ENCODE results near the gene HABP2. TPM values are rescaled to one million over a fixed set of nuclear protein-coding genes. Genes with fewer than 3 reads are reported as not detected.

The HABP2 gene
- total and polyA plus RNA-seq, 11 donors, result 0.23 to 0.30 TPM; not detected in 9

DNA sequence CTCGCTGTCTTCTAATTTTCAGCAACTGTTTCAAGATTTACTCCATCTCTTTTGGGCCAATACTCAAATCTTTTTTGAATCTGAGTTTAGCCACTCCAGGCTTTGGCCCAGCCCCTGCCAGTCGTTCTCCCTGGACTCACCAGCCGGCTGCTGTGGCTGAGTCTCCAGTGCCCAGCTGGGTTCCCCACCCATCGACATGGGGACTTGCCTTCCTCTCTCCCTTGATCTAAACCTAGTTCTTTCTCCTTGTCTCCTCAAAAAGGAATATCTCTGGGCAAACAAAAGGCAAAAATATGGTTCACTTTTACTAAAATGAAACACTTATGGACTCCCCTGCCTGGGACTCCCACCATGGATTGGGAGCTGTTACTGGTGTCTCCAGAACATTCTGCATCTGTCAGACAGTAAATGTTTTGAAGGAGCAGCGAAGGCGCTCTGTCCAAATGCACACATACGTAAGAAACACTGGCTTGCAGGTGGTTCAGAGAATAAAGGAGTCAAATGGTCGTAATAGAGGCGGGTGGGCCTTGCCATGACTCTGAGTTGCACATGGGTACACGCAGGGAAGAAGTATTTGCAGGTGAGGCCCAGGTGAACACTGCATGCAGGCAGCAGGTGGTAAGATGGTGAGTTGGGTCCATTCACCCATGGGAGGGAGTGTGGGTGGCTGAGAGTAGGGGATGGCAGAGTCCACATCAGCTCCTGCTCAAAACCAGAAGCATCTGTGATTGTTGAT is 35.5 kb upstream of the HABP2 start:
- intact Hi-C loops (cut with DNase I), result loop anchor here in 1 of 10 donors (10.0 kb wide), 1 partner anchor 63 kb away; no protein-coding TSS in a partner anchor
- WGBS, 4 donors, result 80 to 94% (median 83%) methylated on average over 9 to 10 of the region's 10 CpGs
- Histone ChIP-seq H3K36me3 (no peaks in the 10 kb centered on the region), H3K4me3 (no peak overlapping the region), H3K27me3 (no peaks in the 10 kb centered on the region), H3K4me1 (peaks cover 0 to 7% (median 0%) of the 10 kb centered on the region in 12 donors), H3K9me3 (peaks cover 0 to 2% (median 0%) of the 10 kb centered on the region in 12 donors), H3K27ac (no peak overlapping the region)
- TF ChIP-seq POLR2A (IDR thresholded peaks at IDR 0.05), result no peak
- no peak for ATAC-seq
- DNase-seq, result no peak

DNA sequence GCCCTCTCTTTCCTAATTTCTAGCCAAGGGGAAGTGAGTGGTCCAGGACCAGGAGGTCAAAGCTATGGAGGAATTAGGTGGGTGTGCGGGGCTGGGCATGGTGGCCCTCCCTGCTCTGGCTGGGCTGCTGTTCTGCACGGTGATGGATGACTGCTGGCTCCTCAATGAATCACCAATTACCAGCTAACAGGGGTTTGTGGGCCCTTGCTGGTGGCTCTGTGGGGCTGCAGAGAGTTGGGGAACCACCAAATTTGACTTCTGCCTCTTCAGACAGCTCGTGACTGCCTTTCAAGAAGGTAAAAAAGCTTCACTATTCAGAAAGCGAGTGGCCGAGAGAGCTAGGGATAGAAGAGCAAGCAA is 35.0 kb upstream of the HABP2 start:
- H3K27ac ChIP-seq, result no peak overlapping the region
- no peak overlapping the region for H3K4me3 ChIP-seq
- peaks cover 0 to 7% (median 0%) of the 10 kb centered on the region in 12 donors for H3K4me1 ChIP-seq
- H3K36me3 ChIP-seq, result no peaks in the 10 kb centered on the region
- H3K9me3 ChIP-seq, result no peaks in the 10 kb centered on the region
- ATAC-seq, result no peak
- no peak for DNase-seq
- intact Hi-C loops (cut with DNase I), result loop anchor here in 1 of 10 donors (10.0 kb wide), 1 partner anchor 63 kb away; no protein-coding TSS in a partner anchor
- 71 to 82% (median 76%) methylated on average over 5 of the region's 5 CpGs for WGBS, 4 donors
- no peaks in the 10 kb centered on the region for H3K27me3 ChIP-seq
- no peak for TF ChIP-seq POLR2A (IDR thresholded peaks at IDR 0.05)
- TF ChIP-seq, protein P1, sequence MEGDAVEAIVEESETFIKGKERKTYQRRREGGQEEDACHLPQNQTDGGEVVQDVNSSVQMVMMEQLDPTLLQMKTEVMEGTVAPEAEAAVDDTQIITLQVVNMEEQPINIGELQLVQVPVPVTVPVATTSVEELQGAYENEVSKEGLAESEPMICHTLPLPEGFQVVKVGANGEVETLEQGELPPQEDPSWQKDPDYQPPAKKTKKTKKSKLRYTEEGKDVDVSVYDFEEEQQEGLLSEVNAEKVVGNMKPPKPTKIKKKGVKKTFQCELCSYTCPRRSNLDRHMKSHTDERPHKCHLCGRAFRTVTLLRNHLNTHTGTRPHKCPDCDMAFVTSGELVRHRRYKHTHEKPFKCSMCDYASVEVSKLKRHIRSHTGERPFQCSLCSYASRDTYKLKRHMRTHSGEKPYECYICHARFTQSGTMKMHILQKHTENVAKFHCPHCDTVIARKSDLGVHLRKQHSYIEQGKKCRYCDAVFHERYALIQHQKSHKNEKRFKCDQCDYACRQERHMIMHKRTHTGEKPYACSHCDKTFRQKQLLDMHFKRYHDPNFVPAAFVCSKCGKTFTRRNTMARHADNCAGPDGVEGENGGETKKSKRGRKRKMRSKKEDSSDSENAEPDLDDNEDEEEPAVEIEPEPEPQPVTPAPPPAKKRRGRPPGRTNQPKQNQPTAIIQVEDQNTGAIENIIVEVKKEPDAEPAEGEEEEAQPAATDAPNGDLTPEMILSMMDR (IDR thresholded peaks at IDR 0.05), result no peak

DNA sequence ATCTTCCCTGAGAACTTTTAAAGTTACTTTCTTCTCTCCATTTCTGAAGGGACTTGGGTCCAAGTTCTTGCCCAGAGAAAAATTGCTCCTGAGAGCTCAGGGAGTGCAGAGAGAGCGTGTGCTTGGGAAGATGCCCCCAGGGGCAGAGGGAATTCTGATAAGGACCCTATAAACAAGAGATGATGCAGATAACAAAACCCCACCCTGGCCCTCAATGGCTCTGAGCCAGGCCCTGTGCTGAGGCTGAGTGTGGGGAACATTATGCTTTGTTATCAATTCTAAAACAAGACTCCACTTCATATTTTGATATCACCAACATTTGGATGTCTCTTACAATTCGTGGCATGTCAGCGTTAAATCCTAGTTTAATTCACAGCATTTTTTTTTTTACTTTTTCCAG is 34.4 kb upstream of the HABP2 start:
- no peaks in the 10 kb centered on the region for H3K9me3 ChIP-seq
- no peak for TF ChIP-seq POLR2A (IDR thresholded peaks at IDR 0.05)
- TF ChIP-seq, protein P1 (IDR thresholded peaks at IDR 0.05), result no peak
- 51 to 64% (median 58%) methylated on average over 3 of the region's 3 CpGs for WGBS, 4 donors
- no peaks in the 10 kb centered on the region for H3K27me3 ChIP-seq
- no peak overlapping the region for H3K4me3 ChIP-seq
- DNase-seq, result no peak
- H3K4me1 ChIP-seq, result peaks cover 0 to 7% (median 0%) of the 10 kb centered on the region in 12 donors
- H3K36me3 ChIP-seq, result no peaks in the 10 kb centered on the region
- no peak for ATAC-seq
- no peak overlapping the region for H3K27ac ChIP-seq
- intact Hi-C loops (cut with DNase I), result loop anchor here in 1 of 10 donors (10.0 kb wide), 1 partner anchor 64 kb away; no protein-coding TSS in a partner anchor

DNA sequence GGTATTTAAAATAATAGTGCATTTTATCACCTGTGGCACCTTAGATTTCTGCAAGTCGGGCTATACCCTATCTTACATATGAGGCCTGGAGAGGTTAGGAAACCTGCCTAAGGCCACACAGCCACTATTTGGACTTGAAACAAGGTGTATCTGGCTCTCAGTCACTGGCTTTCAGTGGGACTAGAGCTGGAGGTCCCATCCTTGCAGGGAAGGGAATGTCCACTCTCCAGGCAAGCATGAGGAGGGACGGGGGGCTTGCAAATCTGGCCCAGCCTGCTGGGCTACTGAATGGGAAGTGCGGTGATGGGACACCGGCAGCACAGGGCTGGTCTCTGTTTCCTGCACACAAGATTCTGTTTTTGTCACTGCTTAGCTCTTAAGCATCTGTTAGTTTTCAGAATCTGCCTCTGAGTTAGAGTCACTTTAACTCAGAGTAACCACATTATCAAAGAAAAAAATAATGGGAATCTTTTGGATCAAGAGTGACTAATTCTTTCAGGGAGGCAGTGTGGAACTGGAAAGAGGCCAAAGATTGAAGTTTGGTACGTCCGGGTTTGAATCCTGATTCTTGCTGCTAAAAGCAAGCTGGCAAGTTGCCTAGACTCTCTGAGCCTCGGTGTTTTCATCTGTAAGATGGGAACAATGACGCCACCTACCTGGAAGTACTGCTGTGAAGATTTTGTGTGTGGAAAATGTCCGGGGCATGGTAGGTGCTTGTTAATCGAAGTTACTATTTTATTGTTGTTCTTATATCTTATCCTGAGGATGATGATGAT is 33.8 kb upstream of the HABP2 start:
- Histone ChIP-seq H3K9me3 (no peaks in the 10 kb centered on the region), H3K27me3 (no peaks in the 10 kb centered on the region), H3K36me3 (no peaks in the 10 kb centered on the region), H3K4me3 (no peak overlapping the region), H3K4me1 (peaks cover 0 to 7% (median 0%) of the 10 kb centered on the region in 12 donors), H3K27ac (no peak overlapping the region)
- no peak for ATAC-seq
- WGBS, 4 donors, result 70 to 76% (median 72%) methylated on average over 10 of the region's 10 CpGs
- intact Hi-C loops (cut with DNase I), result loop anchor here in 1 of 10 donors (10.0 kb wide), 1 partner anchor 64 kb away; no protein-coding TSS in a partner anchor
- no peak for DNase-seq
- TF ChIP-seq, protein P1 (IDR thresholded peaks at IDR 0.05), result no peak
- TF ChIP-seq POLR2A (IDR thresholded peaks at IDR 0.05), result no peak

Data from heart left ventricle (tissue), 16 donors.